Activated CD4-positive, alpha-beta T cell treated with anti-CD3 and anti-CD28 coated beads for 1 hour (primary cell): ENCODE data around the gene FZD1.
"Not testable (repeated sequence)": the region's sequence is repeated elsewhere in the genome, so short reads cannot be mapped to it uniquely, and the experiment has no call there.

Source experiments
- DNase-seq: peaks from one replicate; pipeline ENCODE4 v3.0.0-alpha.2; 2020

The FZD1 gene

DNA sequence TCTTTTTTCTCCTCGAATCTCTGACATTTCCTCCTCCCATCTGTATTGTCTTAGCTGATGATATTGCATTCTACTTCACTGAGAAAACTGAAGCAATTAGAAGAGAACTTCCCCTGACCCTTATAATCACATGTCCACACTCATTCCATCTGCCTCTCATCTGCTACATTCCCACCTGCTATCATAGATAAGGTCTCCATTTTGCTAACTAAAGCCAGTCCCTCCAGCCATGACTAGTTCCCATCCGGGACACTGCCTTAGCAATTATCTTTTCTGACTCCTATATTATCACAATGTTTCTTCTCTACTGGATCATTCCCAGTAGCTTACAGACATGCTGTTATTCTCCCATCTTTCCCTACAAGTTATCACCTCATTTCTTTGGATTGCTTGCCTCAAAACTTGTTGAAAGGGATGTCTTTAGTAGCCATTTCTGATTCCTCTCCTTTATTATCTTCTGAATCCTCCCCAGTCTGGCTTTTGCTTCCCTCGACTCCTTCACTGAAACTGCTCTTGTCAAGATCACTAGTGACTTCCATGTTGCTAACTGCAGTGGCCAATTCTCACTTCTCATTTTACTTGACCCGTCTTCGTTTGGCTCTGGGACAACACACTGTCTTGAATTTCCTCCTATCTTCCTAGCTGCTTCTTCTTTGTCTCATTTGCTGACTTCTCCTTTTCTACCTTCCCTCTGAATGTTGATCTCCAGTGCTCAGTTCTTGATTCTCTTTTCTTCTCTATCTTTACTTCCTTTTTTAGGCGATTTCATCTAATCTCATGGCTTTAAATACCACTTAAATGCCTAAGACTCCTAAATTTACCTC is 35.9 kb downstream of the FZD1 start:
- no peak for DNase-seq

DNA sequence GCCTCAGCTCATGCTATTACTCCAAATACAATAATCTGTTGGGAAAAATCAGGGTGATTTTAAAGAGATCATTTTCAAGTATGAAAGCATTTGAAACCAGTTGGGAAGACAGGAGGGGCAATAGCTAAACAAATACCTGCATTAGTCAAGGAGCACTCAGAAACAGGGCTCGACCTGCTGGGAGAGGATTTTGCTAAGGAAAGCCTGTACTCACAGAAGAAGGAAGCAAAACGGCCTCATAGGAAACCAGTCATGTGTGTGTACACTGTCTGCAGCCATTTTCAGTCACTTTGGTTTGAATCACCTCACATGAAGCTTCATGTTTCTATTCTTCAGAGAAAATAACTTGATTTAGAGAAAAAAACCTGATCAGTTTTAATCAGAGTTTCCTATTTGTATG is 38.6 kb downstream of the FZD1 start:
- no peak for DNase-seq

DNA sequence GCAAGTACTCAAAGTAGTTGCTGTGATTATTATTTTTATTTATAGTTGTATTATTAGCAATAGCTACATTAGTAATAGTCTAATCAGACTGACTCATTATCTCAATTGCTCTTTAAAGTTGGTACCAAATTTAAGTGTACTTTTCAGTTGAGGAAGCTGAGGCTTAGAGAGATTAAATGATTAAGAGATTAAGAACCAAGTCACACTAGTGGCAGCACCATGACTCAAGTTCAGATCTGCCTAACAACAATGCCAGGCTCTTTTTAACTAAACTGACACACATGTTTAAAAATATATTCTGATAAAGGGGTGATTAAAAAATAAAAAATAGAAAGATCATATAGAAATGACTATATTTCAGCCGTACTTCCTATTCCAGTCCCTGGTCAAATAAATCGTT is 42.0 kb downstream of the FZD1 start:
- DNase-seq = no peak

DNA sequence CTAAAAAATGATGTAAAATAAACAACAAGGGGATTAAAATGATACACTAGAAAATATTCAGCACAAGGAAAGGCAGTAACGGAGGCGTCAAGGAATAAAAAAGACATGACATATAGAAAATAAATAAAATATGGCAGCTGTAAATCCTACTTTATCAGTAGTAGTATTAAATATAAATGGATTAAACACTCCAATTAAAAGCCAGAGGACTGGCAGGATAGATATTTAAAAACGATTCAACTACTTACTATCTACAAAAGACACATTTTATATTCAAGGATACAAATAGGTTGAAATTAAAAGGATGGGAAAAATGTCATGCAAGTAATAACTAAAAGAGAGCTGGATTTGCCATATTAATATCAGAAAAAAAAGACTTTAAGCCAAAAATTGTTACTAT is 43.2 kb downstream of the FZD1 start:
- no peak for DNase-seq

DNA sequence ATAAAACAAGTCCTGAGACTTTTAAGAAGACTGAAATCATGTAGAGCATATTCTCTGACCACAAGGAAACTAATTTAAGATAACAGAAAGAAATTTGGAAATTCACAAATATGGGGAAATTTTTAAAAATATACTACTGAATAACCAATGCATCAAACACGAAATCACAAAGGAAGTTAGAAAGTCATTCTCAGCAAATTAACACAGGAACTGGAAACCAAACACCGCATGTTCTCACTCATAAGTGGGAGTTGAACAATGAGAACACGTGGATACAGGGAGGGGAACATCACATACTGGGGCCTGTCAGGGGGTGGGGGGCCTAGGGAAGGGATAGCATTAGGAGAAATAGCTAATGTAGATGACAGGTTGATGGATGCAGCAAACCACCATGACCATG is 44.0 kb downstream of the FZD1 start:
- DNase-seq = not testable (repeated sequence)

DNA sequence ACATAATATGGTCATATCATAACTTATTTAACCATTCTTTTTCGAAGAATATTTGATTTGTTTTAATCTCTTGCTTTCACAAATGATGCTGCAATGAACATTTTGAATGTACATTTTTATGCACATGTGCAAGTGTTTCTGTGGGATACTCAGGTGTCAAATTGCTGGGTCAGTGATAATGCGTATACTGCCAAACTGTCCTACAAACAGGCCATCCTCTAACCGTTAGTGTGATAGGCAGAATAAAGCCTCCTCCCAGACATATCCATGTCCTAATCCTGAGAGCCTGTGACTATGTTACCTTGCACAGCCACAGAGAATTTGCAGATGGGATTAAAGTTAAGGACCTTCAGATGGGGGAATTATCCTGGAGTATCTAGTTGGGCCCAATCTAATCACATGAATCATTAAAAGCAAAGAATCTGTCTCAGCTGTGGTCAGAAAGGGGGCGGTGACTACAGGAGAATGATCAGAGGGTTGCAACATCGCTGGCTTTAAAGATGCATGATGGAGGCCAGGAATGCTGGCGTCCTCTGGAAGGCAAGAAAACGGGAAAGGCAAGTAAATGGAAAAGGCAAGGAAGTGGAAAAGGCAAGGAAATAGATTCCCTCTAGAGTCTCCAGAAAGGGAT is 46.7 kb downstream of the FZD1 start:
- DNase-seq = no peak

DNA sequence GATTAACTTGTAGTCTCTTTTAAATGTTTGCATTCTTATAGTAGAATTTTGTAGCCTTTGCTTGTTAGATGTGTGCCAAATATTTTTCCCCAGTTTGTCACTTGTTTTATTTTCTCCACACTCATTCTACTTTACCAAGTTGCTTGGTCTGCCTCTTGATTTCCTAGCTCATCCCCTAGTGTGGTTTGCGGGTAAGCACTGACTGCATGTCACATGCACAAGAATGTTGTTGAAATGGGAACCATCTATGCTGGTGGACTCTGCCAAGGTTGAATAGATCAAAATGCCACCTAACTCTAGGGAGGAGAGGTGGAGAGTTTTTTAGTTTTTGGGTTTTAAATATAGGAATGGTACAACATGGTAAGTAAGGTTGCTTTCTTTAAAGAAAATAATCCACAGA is 47.6 kb downstream of the FZD1 start:
- no peak for DNase-seq

DNA sequence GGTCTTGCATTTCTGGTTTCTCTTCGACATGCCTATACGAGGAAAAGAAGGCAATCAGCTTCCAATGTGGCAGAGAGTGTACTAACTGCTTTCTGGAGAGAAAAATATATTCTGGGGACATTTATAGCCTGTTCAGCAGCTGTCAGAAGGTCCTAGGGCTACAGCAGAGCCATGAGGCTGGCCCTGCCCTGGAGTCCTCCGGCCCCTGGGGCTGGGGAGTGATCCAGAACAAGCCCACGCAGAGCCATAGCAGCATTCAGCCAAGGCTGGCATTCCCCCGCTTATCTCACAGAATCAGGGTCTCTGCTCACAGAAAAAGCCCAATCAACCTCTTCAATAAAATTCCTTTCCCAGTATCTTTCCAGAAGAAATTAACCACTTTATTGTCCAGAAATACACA is 48.9 kb downstream of the FZD1 start:
- DNase-seq = no peak

DNA sequence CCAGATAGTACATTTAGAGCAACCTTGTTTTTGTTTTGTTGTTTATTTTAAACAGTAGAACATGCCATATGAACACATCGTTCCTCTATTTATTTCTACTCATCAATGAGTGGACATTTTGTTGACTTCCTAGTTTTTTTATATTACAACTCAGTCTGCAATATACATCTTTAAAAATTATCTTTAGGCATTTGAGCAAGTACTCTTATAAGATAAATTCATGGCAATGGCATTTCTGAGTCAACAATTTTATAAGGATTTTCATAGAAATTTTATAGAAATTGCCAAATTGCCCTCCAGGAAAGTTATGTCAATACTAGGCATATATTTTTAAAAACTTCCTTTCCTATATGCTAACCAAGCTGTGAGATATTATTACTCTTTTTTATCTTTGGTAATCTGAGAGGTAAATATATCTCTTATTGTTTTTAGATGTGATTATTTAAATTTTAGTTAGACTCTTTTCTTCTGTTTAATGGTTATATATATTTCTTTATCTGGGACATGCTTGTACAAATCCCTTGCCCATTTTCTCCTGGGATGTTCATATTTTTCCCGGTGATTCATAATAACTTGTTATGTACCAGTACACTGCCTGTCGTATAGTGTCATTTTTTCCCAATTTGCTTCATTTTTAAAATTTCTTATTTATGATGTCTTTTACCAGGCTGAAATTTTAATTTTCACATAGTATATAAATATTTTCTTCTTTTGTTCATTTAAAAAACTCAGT is 50.5 kb downstream of the FZD1 start:
- no peak for DNase-seq

DNA sequence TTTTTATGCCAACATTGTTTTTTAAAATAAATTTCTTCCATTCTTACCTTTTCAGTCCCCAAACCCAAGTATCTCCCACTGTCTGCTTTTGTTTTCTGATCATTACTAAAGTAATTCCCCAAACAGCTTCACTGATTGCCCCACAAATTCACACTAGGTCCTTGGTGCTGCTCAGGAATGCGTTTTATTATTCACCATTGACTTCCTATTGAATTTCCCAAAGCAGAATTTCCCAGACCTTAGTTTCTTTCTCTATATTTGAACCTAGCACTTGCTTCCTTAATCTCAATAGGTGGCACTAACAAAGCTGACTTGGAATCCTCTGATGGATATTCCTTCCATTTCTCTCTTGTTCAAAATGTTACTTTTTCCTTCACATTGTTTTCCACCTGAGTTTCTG is 52.2 kb downstream of the FZD1 start:
- DNase-seq = no peak

DNA sequence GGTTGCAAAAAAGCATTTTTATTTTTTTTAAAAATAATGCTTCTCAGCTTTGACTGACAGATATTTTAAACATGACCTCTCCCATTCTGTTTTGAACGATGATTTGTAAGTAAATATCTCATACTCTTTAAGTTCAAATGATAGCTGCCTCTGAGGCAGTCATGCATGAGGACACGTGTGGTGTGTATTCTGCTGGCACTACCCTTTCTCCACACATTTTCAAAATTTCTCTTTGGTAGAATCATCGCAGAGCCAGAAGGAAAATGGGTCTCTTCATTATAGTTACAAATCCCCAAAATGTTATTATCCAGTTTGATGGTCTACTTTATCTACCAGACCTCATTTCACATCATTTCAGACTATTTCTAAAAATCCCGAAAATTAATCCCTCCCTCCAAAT is 55.1 kb downstream of the FZD1 start:
- no peak for DNase-seq

DNA sequence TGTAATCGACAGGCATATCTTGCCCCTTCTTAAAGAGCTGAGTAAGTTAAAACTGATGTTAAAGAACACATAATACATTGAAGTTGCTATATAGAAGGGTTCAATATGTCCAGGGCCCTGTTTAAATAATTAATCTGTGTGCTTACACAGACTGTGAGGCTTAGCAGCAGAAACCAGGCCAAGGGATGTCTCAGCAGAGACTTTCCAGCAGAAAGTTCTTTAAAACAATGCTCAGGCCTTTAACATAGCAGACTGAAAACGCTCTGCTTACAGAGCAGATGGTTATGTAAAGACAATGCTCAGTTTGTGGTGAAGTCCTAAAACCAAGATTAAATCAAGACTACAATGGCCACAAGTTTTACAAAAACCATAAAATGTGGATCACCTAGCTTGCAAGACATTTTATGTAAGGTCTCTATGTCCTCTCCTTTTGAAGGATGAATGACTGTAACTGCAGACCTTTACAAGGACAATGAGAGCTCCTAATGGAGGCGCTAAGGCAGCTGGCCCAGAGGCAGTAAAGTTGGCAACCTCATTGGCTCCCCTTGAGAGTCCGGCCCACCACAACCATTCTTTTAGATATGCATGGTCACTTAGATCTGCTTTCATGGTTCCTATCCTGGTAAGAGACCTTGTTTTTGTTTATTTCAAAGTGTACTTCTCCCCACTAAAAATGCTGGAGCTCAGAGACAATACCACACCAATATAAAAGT is 56.3 kb downstream of the FZD1 start:
- no peak for DNase-seq
